ELR (cell line): Measurements from ENCODE around the gene MAP3K10.
"Not testable (repeated sequence)": the region's sequence is repeated elsewhere in the genome, so short reads cannot be mapped to it uniquely, and the experiment has no call there.

Source experiments
- DNase-seq: peaks from one replicate; pipeline ENCODE4 v3.0.0-alpha.2; 2015; ENCODE audit warnings: low read depth

Gene MAP3K10

DNA sequence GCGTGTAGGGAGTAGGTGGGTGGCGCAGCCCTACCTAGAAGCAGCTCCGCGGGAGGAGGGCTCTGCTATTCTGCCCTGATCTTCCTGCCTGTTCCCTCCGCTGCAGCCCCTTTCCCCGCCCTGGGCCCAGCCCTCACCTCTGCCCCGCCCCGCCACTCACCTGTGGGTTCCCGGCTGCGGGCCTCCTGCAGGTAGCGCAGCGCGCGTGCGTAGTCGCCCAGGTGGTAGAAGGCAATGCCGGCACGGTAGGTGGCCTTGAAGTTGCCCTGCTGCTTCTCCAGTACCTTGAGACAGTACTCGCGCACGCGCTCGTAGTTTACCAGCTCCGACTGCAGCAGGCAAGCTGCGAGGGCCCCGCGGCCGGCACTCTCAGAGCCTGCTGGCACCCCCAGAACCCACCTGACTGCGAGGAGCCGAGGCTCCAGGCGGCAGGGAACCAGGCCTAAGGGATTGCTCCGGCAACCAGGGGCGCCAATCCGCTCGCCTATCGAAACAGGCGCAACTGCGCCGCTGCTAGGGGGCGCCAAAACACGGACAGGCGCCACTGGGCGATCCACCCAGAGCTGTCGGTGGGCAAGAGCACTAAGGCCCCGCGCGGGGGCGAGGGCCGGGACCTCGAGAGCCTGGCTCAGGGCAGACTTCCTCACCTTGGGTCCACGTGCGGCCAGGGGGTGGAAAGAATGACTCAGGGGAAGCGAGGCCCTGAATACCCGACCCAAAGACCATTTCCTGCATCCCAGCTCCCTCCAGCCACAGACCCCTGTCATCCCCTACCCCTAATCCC, 26.0 kb downstream of the MAP3K10 start:
- DNase-seq: no peak

DNA sequence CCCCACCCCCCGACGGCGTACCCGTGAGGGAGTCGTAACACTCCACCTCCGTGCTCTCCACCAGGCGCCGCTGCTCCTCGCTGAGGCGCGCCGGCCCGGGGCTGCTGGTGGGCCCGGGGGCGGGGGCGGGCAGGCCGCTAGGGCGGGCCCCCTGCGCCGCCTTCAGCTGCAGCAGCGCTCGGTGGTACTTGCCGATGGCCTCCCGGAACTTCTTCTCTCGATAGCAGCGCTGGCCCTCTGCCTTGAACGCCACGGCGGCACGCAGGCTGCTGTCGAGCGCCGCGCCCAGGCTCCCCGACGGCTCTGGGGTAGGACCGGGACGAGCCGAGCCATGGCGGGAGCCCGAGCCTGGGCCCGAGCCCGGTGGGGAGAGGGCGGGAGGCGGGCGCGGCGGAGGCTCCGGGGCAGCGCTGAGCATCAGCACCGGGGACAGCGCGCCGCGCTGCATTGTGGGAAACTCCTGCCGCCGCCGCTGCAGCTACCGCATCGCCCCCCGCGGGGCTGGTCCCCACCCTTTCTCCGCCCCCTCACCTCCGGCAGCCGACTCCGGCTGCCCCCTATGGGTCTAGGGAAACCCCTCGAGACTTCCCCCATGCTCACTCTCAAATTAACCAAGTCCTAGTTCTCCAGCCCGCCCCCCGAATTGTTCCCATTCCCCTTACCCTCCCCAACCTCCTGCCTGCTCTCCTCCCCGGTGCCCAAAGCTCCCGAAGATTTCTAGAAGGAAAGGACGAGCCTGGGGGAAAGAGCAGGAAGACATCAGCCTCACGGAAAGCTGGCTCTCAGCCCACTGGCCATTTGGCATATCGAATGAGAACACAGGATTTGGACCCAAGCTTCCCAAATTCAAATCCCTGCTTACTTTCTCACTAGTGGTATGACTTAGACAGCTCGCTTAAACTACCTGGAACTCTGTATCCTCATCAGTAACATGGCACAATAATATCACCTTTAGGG, 27.0 kb downstream of the MAP3K10 start, which contains the start of gene TTC9B:
TSS of gene TTC9B (minus strand) at position 451 of the 957 bp plus-strand sequence. CDS start at position 448, 3 bp downstream.
- DNase-seq: no peak

DNA sequence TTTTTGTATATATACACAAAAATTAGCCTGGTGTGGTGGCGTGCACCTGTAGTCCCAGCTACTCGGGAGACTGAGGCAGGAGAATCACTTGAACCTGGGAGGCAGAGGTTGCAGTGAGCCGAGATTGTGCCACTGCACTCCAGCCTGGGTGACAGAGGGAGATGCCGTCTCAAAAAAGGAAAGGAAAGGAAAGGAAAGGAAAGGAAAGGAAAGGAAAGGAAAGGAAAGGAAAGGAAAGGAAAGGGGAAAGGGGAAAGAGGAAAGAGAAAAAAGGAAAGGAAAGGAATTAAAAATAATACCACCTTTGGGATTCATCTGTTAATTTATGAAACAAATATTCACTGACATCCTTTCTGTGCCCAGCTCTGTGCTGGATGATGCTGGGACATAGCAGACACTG, 27.8 kb downstream of the MAP3K10 start:
- DNase-seq: not testable (repeated sequence)

DNA sequence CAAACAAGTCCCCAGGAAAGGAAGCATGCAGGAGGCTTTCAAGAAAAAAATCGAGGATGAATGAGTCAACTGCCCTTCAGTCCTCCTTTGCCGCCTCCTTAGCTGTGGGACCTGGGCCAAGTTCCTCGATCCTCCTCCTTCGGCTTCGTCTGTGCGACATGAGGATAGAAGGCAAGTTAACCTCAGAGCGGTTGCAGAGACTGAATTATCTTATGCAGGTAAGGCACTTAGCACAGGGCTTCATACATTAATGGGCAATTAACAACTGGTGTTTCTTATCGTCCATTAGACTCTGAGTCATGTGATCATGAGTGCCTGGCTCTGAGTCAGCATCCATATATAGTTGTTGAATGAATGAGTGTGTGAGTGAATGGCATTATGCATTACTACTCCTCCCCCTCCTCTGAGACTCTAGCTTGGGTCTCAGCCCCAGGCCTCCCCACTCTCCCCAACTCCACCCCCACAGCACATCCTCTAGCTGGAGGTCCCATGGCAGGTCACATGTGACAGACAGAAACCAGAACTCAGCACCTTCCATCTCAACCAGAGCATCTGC, 28.6 kb downstream of the MAP3K10 start:
- peak; percentile 90 for DNase-seq

DNA sequence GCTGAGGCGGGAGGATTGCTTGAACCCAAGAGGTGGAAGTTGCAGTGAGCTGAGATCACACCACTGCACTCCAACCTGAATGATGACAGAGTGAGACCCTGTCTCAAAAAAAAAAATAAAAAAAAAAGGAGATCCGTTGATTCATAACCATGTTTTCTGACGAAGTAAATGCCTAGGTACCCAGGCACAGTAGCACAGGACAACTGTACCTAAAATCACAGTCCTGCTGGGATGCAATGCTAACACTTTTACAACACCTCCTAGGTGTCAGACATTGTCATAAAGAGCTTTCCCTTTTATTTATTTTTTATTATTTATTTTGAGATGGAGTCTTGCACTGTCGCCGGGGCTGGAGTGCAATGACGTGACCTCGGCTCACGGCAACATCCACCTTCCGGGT, 29.4 kb downstream of the MAP3K10 start:
- no peak for DNase-seq

DNA sequence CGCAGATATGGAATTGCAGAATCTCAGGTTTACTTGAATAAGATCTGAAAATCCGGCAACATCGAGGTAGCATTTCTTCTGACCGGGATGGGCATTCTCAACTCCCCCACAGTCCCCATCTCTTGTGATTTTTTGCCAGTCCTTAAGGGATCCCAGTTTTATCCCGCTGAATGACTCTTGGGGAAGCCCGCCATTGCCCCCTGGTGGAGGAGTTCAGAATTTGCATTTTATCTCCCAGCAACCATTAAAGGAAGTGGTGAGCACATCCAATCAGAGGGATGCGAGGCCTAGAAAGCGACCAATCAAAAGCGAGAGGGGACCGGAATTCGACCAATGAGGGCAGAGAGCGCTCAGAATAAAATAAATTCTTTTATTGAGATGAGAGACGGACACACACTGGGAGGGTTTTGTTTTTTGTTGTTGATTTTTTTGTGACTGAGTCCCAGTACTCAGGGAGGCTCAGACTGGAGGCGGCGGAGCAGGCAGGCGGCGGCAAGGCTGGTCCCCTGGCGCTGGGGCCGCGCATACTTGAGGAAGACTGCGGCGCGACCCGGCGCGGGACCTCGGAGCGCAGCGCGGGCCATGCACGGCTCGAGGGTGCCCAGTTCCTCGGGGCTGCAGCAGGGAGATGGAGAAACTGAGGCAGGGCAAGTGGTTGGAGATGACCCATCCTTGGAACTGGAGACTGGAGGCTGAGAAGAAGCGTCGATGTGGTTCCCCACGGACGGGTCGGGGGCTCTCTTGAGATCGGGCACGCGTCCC, 30.8 kb downstream of the MAP3K10 start:
- DNase-seq: peak; percentile 88

DNA sequence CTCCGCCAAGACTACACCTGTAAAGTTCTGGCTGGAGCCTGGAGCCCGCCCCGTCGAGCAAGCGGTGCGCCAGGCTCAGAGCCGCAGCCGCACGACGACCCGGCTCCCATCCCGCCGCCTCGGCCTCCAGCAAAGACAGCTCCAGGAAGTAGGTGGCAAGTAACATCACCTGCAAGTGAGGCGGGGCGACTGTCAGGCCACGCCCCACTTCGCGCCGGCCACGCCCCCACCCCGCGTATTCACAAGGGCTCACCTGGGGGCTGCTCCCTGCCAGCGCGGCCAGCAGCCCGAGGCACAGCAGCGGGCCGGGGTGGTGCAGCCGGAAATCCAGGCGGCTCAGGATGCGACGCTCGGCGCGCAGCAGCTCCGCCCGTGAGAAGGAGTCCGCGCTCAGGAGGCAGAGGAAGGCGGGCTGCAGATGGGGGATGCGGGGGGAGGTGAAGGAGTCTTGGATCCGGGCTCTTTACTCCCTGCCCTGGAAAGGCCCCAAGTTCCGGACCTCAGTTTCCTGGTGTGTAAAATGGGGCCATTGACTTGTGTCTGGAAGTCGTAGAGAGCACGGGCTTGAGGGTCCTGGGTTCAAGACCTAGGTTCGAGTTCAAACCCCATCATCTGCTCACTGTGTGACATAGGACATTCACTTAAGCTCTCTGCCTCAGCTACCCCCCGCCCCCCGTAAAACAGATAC, 32.1 kb downstream of the MAP3K10 start:
- no peak for DNase-seq

DNA sequence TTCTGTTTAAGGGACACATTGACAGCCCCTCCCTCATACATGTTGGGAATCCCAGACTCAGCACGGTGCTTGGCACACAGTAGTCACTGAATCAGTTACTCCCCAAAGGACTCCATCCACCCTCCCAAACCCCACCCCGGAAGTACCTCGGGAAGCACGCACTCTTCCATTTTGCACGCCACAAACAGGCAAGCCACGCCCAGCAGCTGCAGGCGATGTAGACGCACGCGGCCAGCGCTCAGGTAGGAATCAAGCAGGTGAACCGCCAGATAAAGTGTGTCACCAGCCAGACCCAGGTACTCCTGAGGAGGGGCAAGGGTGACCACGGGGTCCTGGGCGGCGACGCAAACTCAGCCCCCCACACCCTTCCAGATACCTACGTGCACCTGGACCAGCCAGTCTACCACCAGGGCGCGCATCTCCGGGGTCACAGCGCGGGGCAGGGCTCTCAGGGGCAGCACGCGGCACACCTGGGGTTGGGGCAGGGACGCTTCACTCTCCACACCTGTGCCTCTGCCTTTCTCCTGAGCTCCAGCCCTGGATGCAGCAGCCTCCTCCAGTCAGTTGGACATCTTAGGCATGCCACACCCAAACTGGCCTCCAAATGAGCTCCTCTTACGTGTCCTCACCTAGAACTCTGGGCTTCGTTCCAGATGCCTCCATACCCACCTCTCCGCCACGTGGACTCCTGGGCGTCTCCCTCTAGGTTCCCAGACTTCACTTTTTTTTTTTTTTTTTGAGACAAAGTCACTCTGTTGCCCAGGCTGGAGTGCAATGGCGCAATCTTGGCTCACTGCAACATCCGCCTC, 33.3 kb downstream of the MAP3K10 start:
- DNase-seq: no peak

DNA sequence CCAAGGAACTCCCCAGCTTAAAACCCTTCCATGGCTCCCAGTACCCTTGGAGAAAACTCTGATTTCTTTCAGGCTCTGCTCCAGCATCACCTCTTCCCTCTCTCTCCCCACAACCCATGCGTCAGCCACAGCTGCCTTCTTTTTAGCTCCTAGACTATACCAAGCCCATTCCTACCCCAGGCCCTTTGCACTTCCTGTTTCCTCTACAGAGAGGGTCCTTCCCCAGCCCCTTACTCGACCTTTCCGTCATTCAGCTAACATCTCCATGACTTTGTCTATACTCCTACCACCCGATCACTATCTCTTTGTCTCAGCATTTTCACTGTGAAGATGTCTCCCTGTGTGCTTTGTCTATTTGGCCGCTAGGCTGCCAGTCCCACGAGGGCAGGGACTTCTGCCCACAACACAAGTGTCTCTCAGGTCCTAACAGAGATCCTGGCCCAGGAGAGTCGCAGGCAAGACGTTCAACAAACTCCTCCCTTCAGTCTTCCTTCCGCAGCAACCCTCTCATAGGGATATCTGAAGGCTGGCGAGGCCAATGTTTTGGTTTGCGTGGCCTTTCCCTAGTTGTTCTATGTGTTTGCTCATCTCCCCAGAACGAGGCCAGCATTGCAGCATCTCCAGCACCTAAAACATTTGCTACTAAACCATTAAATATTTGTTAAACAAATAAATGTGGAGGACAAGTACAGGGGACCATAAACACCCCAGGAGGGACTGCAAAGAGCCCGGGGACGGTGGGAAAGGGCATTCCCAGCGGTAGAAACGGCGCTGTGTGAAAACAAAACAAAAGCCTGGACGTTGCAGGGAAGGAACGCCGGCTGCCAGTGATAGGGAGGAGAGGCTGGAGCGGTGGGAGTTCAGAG, 34.4 kb downstream of the MAP3K10 start:
- peak; percentile 19 for DNase-seq

DNA sequence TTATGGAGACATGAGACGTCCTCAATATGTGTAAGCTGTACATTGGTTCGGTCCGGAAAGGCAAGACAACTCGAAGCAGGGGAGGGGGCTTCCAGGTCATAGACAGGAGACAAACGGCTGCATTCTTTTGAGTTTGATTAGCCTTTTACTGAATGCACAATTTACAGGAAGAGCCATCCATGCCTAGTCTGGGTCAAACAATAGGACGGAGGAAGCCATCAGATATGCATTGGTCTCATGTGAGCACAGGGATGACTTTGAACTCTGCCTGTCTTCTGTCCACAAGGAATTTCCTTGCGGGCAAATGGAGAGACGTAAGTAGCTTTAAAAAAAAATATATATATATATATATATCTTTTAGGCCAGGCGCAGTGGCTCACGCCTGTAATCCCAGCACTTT, 37.1 kb downstream of the MAP3K10 start:
- no peak for DNase-seq

DNA sequence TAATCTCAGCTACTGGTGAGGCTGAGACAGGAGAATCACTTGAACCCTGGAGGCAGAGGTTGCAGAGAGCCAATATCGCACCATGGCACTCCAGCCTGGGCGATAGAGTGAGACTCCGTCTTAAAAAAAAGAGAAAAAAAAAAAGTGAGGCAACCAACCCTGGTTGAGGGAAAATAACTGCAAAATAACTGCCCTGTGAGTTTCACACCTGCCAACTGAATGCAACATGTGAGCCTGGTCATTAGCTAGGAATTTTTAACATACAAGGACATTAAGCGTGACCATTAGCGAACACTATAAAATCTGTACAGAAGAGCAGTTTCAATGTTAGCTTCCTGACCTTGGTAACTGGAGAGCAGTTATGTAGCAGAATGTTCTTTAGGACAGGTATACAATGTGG, 37.6 kb downstream of the MAP3K10 start:
- no peak for DNase-seq

DNA sequence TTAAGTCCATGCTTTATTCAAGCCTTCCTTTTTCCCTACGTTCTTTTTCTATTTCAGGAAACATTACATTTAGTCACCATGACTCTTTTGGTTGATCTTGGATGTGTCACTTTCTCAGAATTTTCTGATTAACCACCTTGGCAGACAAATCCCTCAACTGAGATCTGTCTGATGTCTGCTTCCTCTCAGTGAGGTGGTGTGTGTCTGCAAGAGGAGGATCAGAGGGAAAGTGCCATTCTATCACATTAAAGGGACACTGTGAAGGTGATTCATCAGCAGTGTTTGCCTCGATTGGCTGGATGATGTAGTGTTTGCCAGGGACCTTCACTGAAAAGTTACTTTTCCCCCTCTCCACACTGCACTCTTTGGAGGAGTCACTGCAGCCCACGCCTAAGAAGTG, 38.3 kb downstream of the MAP3K10 start:
- DNase-seq: peak; percentile 68

DNA sequence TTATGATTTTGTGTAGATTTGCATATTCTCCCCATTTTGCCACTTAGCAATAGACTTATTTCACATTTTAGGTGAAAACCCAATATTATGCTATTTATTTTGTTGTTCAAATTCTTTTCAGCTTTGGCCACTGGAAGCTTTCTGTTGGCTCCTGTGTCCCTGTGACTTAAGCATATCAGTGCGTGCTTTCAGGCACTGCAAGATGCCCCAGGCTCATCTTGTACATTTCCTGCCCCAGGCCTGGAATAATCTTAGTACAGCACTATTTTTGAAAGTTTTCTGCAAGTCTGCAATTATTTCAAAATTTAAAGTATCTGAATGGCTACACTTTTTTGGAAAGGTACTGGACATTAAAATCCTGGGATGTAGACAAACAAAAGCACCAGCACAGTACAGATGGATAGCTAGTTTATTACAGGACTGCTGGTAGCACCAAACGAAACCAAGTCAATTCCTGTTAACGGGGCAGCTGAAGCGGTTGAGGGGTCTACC, 38.7 kb downstream of the MAP3K10 start:
- DNase-seq: peak; percentile 24

DNA sequence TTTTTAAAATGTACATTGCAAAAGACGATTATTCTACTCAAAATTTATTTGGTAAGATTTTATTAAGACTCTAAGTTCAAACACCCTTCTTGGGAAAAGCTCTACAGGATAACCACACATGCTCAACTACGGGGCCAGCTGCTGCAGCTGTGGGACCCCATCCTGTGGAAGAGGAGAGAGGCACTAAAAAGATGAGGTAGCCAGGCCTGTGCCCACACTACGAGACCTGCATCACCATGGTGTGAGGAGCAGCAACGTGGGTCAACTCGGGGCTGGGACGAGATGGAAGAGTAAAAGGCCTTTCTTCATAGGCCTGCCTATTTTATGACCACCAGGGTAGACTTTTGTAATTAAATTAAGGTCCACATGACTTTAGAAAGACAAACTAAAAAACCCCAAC, 39.8 kb downstream of the MAP3K10 start:
- DNase-seq: no peak

DNA sequence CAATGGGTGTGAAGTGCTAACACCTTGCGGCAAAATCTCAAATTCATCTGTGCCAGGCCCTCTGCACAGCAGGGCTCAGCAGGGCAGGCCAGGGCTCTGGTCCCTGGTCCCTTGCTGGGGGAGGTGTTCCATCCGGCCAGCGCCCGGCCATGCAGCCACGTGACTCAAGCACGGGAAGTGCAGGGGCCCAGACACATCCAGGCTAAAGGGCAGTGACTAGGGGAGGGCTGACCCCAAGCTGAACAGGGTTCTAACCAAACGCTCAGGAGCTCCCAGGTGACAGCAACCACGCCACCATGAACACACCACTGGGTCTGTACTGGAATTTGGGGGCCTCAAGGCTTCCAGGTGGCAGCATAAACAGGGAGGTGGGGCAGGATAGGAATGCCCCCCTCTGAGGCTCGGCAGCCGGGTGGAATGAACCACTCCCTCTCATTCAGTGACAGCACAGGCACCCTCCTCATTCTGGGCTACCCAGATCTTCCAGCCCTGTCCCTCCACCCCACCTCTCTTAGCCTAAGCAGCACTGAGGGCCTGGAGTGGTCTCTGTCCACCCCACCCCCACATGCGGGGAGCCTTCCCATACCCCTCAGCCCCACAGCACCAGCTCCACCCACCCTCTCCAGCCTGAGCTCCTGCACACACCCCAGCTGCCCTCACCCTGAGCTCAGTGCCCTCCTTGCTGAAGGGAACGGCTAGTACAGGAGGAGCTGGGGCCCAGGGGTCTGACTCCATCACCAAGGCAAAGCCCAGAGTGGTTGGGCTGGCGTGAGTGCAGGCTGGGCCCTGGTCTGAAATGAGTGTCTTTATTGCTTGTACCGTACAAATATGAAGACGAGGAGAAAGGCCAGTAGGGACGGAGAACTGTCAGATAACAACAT, 40.6 kb downstream of the MAP3K10 start:
- DNase-seq: peak; percentile 40

DNA sequence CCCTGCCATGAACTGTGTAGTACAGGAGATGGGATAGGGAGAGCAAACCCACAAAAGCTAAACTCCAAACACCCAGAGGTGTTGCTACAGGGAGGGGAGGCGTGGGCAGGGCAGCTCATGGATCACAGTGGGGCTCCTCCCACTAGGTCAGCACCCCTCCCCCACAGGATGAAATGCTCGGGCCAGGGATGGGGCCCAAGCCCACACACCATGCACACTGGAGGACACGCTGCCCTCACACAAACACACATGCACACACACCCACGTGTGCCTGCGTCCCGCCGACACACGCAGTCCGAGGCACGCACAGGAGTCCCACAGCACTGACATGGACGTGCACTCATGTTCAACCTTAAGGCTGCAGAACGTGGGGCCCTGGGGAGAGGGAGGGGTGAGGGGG, 41.3 kb downstream of the MAP3K10 start:
- DNase-seq: no peak

DNA sequence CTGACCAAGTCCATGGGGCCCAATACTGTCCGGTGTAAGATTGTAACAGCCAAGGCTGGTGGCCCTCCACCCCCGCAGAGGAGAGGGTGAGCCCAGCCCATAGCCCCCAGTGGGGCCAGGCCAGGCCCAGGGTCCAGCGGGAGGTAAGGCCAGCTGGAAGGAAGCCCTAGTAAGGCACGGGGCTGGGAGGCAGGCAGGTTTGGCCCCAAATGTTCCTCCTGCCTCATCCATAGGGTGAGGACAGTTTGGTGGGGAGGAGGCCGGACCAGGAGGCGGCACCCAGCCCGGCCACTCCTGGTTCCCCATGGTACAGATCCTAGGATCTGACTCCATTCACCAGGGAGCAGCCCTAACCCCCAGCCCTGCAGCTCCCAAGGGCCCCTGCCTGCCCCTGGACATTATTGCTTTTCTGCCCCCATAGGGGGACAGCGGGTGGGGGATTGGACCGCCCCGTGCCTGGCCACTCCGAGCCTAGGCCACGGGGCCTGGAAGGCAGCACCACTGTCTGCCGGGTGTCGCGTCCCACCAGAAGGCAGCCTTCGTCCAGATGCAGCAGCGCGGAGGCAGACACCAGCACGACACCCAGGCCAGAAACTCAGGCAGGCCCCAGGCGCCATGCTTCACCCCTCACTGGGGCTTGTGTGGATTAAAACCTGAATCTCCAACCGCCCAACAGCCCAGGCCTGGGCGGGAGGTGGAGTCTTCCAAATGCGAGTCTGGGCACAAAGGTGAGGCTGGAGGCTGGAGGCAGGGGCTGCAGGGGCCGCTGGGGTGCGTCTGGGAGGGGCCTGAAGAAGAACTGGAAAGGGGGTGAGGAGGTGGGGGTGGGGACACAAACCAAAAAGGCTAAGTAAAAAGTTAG, 42.0 kb downstream of the MAP3K10 start:
- DNase-seq: no peak
